Left ventricle myocardium inferior (tissue), 1 donor: ENCODE results near the gene TBC1D3H. TPM values are rescaled to one million over a fixed set of nuclear protein-coding genes. Genes with fewer than 3 reads are reported as not detected.
A peak's percentile ranks its signal among the peaks of the same experiment; 100 is the strongest.
"Not testable (repeated sequence)": the region's sequence is repeated elsewhere in the genome, so short reads cannot be mapped to it uniquely, and the experiment has no call there.

Experiments
- DNase-seq: peaks from one replicate; pipeline ENCODE4 v3.0.0-alpha.2; 2020
- H3K27ac ChIP-seq: fragments of 200-600 bp; replicated peaks from 2 replicates; pipeline ENCODE4 v1.8.0; 2021
- H3K27me3 ChIP-seq: fragments of 200-600 bp; 2 replicates; pipeline ENCODE4 v1.8.0; 2021; ENCODE audit warnings: low read depth
- H3K36me3 ChIP-seq: fragments of 200-600 bp; 2 replicates; pipeline ENCODE4 v1.8.0; 2021
- H3K4me1 ChIP-seq: fragments of 200-600 bp; 2 replicates; pipeline ENCODE4 v1.8.0; 2021
- H3K4me3 ChIP-seq: fragments of 200-600 bp; 2 replicates; pipeline ENCODE4 v1.8.0; 2021; ENCODE audit warnings: mild to moderate bottlenecking, moderate library complexity
- H3K9me3 ChIP-seq: fragments of 200-600 bp; replicated peaks from 2 replicates; pipeline ENCODE4 v1.8.0; 2021
- intact Hi-C: fragments of 100-400 bp; cut with micrococcal nuclease; formaldehyde crosslinking; loops from one replicate; pipeline ENCODE4 v1.11.0; 2022
- long read RNA-seq: library from polyadenylated mRNA; unstranded; transcript quantifications from one replicate; pipeline ENCODE4 v2.0.0, GENCODE V29; 2021
- total RNA-seq: library from RNA; stranded (reverse); fragmentation: NEBNext Ultra II Directional; extraction: Animal tissue kit (Norgen Biotek cat#: 25700); gene quantifications from one replicate; pipeline ENCODE4 v1.2.1, GENCODE V29; 2021
- donor health status: DM: no; HTN: yes; CAD: no; lungs with severe emphysema.

Gene TBC1D3H
- total RNA-seq, result not detected
- long read RNA-seq, result 0 reads

- H3K9me3 ChIP-seq, intact Hi-C loops, H3K4me3 ChIP-seq, H3K27me3 ChIP-seq, H3K27ac ChIP-seq, H3K4me1 ChIP-seq, H3K36me3 ChIP-seq: not testable (repeated sequence)
- peak; percentile 8 for DNase-seq
These were observed at the start of gene TBC1D3H for GRCh38 chr17:36388385-36389245. TBC1D3H (minus strand) TSS chr17:36388435; CDS start chr17:36386895, 1,540 bp downstream.

DNA sequence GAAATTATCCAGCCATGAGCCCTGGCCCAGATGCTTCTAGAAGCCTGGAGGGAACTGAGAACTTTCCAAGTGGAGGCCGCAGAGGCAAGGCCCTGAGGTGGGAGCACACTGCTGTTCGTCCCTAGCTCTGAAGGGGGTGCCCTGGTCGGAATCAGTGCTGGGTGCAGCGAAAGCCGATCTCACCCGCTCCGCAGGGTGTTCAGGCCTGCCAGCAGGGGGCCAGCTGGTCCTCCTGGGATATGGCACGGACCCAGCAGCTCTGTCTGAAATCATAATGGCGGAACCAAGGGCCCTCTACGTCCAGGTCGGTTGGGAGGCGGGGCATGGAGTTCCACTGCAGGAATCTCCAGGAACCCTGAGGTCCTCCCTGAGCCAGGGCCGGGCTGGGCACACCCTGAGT lies 40.7 kb upstream of the TBC1D3H start:
- DNase-seq, intact Hi-C loops, H3K4me3 ChIP-seq: not testable (repeated sequence)

GRCh38 chr17:36415180-36415941 lies 27.1 kb upstream of the TBC1D3H start:
- not testable (repeated sequence) for H3K27ac ChIP-seq

More for the DNA sequence above, 40.7 kb upstream of the TBC1D3H start:
- H3K27ac ChIP-seq, H3K4me1 ChIP-seq, H3K9me3 ChIP-seq, H3K36me3 ChIP-seq, H3K27me3 ChIP-seq: not testable (repeated sequence)

GRCh38 chr17:36390943-36391645 lies 2.9 kb upstream of the TBC1D3H start:
- H3K4me1 ChIP-seq, H3K4me3 ChIP-seq, H3K27me3 ChIP-seq, H3K9me3 ChIP-seq, H3K36me3 ChIP-seq, DNase-seq, intact Hi-C loops, H3K27ac ChIP-seq: not testable (repeated sequence)

More at GRCh38 chr17:36415180-36415941, 27.1 kb upstream of the TBC1D3H start:
- H3K9me3 ChIP-seq, H3K4me3 ChIP-seq, intact Hi-C loops, H3K36me3 ChIP-seq, DNase-seq, H3K27me3 ChIP-seq, H3K4me1 ChIP-seq: not testable (repeated sequence)

DNA sequence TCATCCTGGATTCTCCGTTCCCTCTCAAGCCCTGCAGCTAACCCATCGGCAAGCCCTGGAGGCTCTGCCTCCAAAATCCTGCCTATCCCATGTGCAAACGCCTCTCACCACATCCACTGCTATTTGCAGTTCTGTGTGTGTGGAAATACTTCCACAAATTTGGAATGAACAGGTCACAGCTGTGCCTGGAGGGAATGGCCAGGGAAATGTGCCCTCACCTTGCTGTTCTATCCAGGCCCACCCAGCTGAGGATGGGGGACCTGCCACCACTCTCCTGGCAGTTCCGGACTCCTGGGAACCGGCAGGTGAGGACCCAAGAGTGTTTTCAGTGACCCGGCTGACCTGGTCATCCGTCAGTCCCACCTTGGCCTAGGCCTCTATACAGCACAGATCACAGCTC lies 12.3 kb downstream of the TBC1D3H start:
- H3K9me3 ChIP-seq, intact Hi-C loops, H3K27me3 ChIP-seq, H3K27ac ChIP-seq, H3K4me1 ChIP-seq, H3K36me3 ChIP-seq, H3K4me3 ChIP-seq: not testable (repeated sequence)
- peak; percentile 5 for DNase-seq

DNA sequence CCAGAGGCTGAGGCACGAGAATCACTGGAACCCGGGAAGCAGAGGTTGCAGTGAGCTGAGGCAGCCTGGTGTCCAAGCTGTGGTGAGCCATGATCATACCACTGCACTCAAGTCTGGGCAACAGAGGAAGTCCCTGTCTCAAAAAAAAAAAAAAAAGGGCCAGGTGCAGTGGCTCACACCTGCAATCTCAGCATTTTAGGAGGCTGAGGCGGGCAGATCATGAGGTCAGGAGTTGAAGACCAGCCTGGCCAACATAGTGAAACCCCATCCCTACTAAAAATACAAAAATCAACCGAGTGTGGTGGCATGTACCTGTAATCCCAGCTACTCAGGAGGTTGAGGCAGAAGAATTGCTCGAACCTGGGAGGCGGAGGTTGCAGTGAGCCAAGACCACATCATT lies 25.7 kb downstream of the TBC1D3H start:
- H3K27me3 ChIP-seq, DNase-seq, H3K4me3 ChIP-seq, H3K9me3 ChIP-seq, H3K36me3 ChIP-seq, H3K4me1 ChIP-seq, H3K27ac ChIP-seq, intact Hi-C loops: not testable (repeated sequence)

Other genes with a start within 250 kb of the TBC1D3H start
- 3.4 TPM for gene TBC1D3B, start 211.8 kb downstream of the TBC1D3H start, total RNA-seq
- not detected for gene CCL3L1, start 191.7 kb downstream of the TBC1D3H start, total RNA-seq
- gene CCL4L2, start 177.4 kb downstream of the TBC1D3H start, total RNA-seq, result not detected
- not detected for gene TBC1D3I, start 123.9 kb downstream of the TBC1D3H start, total RNA-seq
- gene TBC1D3G, start 64.6 kb downstream of the TBC1D3H start, total RNA-seq, result not detected
- 22.9 TPM for gene ZNHIT3, start 98.2 kb upstream of the TBC1D3H start, total RNA-seq
- 11.8 TPM for gene MYO19, start 146.4 kb upstream of the TBC1D3H start, total RNA-seq
- 3.3 TPM for gene PIGW, start 146.6 kb upstream of the TBC1D3H start, total RNA-seq
- gene GGNBP2, start 156.5 kb upstream of the TBC1D3H start, total RNA-seq, result 41.7 TPM
- gene DHRS11, start 203.4 kb upstream of the TBC1D3H start, total RNA-seq, result 13.1 TPM
- 8.7 TPM for gene MRM1, start 213.1 kb upstream of the TBC1D3H start, total RNA-seq